Choroid plexus epithelial cell (primary cell): ENCODE data around the gene MN1.

Experiments
- DNase-seq: peaks from one replicate; pipeline ENCODE4 v3.0.0-alpha.2; 2010; ENCODE audit warnings: low read depth
- H3K4me3 ChIP-seq: 2 replicates; pipeline ENCODE4 v1.5.1; 2011; ENCODE audit warnings: low read depth, mild to moderate bottlenecking, control low read depth, low read length, moderate library complexity
- TF ChIP-seq, protein P1 (sequence below): conservative IDR thresholded peaks from 2 replicates; pipeline ENCODE4 v1.5.1; 2011; ENCODE audit warnings: low read depth, mild to moderate bottlenecking, control low read depth, inconsistent platforms, low read length, moderate library complexity

The MN1 gene

DNA sequence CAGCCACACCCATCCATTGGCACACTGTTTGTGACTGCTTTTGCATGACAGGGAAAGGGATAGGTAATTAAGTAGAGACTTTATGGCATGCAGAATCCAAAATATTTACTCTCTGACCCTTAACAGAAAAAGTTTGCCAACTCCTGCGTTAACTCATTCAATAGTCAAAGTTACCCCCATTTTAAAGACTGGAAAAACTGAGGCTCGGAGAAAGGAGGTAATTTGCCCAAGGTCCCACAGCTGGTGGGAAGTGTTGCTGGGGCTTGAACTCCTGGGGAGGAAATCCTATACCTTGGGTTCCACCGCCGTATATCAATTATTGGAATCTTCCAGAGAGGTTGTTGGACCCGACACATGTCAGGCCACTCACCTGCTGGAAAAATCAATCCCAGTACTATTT, 29.9 kb downstream of the MN1 start:
- no peak for DNase-seq
- TF ChIP-seq, protein P1, sequence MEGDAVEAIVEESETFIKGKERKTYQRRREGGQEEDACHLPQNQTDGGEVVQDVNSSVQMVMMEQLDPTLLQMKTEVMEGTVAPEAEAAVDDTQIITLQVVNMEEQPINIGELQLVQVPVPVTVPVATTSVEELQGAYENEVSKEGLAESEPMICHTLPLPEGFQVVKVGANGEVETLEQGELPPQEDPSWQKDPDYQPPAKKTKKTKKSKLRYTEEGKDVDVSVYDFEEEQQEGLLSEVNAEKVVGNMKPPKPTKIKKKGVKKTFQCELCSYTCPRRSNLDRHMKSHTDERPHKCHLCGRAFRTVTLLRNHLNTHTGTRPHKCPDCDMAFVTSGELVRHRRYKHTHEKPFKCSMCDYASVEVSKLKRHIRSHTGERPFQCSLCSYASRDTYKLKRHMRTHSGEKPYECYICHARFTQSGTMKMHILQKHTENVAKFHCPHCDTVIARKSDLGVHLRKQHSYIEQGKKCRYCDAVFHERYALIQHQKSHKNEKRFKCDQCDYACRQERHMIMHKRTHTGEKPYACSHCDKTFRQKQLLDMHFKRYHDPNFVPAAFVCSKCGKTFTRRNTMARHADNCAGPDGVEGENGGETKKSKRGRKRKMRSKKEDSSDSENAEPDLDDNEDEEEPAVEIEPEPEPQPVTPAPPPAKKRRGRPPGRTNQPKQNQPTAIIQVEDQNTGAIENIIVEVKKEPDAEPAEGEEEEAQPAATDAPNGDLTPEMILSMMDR = no peak
- no peak overlapping the region for H3K4me3 ChIP-seq

- no peak for DNase-seq
- no peak overlapping the region for H3K4me3 ChIP-seq
- TF ChIP-seq, protein P1 = no peak
Measured at GRCh38 chr22:27769012-27769411, 32.5 kb downstream of the MN1 start.

- DNase-seq = no peak
- TF ChIP-seq, protein P1 = no peak
- H3K4me3 ChIP-seq = no peak overlapping the region
Measured at GRCh38 chr22:27768027-27768653, 33.4 kb downstream of the MN1 start.

GRCh38 chr22:27766679-27767078, 34.9 kb downstream of the MN1 start:
- no peak for DNase-seq
- H3K4me3 ChIP-seq = no peak overlapping the region
- TF ChIP-seq, protein P1 = no peak

DNA sequence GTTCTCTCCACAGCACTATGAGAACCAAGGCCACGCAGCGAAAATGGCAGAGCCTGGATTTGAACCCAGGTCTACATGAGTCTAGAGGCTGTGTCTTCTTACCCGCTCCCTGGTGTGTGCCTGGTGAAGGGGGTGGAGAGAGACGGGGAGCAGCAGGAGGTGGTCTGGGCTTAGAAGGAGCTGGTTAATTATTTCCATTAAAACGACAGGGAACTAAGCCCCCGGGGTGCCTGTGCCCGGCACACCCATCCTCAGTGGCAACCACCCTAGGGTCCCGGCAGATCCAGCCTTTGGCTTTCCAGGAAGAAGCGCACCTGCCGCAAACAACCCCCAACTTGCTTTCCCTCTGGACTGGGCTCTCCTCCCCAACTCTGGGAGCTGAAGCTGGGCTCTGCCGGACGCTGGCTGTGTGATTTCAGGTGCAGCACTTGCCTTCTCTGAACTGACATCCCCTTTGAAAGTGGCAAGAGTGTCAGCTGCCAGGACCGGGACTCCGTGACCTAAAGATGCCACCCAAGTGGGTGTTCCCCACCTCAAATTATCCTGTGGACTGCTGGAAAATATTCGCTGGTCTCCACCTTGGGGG, 35.8 kb downstream of the MN1 start:
- DNase-seq = no peak
- TF ChIP-seq, protein P1 = no peak

DNA sequence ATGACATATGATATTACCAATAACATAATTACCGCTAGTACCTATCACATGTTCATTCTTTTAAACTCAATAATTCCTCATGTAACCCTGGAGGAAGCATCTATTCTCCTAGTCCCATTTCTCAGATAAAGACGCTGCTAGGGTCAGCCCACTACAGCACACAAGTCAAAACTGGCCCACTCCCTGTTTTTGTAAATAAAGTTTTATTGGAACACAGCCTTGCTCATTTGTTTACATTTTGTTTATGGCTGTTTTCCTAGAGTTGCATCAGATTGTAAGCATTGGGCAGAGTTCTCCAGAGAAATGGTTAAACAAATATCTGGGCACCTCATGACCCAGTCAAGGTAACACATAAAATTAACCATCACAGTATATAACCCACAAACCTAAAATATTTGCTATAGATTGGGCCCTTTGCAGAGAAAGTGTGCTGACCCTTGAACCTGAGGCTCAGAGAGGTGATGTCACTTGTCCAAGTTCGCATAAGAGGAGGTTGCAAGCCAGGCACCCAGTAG, 36.8 kb downstream of the MN1 start:
- TF ChIP-seq, protein P1 = no peak
- H3K4me3 ChIP-seq = no peak overlapping the region
- no peak for DNase-seq

More for the DNA sequence above, 35.8 kb downstream of the MN1 start:
- no peak overlapping the region for H3K4me3 ChIP-seq

- TF ChIP-seq, protein P1 = no peak
- H3K4me3 ChIP-seq = no peak overlapping the region
- DNase-seq = no peak
Measured at GRCh38 chr22:27761665-27762064, 39.9 kb downstream of the MN1 start.
